Stimulated activated CD4-positive, alpha-beta T cell treated with anti-CD3 and anti-CD28 coated beads, Interleukin-4, amount 100 ng/mL, for 24 hours (primary cell): ENCODE results near the gene SNPH.

Source experiments
- DNase-seq: peaks from one replicate; pipeline ENCODE4 v3.0.0-alpha.2; 2020

Gene SNPH

DNA sequence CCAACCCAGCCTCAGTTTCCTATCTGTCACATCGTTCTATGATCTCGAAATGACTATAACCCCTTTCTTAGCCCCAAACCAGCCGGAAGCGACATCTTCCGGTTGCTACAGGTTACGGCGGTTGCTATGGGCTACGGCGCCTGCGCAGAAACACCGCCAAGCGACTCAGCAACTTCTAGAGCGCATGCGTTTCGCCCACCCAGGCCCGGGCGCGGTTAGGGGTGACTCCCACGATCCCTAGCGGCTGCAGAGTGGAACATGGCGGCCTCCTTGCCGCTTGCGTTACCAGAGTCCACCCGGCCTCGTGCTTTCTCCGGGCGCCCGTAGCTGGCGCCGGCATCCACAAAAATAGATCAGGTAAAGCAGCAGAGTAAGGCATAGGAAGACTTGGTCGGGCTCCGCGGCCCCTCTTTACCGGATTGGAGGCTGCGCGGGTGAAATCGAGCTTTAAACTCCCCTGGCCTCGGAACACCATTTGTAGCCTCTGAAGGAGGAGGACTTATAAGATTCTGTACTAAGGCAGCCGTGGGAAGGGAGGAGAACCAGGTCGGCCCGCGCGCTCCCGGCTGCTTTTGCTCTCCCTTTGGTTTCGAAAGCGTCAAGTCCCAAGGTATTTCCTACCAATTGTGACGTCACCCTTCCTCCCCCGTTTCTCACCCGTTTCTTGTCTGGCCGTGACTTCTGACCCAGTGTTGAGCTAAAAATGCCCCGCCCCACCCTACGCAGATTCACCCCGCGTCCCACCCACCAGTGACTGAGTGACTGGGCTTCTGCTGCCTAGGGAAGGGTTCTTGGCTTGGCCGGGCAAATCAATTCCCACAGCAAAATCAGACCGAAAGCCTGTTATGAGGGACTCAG is 59.3 kb downstream of the SNPH start:
- DNase-seq, result peak; percentile 99

DNA sequence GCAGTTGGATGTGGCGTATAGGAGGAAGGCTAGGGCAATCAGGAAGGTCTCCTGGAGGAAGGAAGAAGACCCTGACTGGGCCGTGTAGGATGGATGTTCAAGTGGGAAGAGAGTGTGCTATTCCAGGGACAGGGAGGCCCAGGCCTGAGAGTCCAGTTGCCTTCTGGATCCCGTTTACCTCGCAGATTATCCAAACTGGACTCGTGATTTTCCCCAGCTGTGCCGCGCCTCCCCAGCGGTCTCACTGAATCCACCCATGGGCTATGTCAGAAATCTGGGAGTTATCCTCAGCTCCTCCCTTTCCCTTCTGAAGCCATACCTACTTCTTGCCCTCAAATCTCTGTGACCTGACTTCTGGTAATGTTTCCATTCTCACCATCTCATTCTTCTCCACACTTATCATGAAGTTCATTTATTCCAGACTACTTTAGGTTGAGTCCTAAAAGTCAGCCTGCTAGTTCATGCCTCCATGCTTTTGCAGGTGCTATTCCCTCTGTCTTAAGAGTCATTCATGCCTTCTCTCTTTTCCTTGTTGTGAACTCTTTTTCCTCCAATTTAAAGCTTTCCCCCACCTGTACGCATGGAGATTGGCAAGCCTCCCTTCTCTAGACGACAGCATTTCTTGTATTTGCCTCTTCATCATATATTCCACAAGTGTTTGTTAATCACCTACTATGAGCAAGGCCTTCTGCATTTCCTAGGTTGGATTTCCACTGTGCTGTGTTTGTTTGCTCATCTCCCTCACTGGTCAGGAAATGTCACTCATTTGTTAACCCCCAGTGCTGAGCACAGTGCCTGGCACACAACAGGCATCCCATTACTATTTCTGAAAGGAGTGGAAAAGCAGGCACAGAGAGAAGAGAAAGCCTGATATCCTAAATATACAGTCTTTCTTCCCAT is 60.2 kb downstream of the SNPH start:
- no peak for DNase-seq

DNA sequence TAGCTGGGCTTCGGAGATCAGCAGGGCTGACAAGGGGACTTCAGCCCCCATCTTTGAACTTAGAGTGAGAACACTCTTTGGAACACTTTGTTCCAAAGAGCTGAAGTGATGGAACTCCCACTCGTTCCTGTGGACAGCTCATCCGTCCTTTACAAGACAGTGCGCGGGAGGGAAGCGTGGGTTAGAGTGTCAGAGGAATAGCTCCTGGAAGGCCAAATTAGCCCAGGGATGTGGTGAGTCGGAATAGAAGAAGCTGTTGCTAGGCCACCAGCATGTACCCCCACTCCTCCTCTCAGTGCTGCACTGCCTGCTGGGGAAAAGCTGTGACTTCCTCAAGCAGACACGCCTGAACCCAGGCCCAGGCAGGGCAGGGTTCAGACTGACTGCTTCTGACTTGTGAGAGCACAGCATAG is 61.2 kb downstream of the SNPH start:
- DNase-seq, result peak; percentile 14

DNA sequence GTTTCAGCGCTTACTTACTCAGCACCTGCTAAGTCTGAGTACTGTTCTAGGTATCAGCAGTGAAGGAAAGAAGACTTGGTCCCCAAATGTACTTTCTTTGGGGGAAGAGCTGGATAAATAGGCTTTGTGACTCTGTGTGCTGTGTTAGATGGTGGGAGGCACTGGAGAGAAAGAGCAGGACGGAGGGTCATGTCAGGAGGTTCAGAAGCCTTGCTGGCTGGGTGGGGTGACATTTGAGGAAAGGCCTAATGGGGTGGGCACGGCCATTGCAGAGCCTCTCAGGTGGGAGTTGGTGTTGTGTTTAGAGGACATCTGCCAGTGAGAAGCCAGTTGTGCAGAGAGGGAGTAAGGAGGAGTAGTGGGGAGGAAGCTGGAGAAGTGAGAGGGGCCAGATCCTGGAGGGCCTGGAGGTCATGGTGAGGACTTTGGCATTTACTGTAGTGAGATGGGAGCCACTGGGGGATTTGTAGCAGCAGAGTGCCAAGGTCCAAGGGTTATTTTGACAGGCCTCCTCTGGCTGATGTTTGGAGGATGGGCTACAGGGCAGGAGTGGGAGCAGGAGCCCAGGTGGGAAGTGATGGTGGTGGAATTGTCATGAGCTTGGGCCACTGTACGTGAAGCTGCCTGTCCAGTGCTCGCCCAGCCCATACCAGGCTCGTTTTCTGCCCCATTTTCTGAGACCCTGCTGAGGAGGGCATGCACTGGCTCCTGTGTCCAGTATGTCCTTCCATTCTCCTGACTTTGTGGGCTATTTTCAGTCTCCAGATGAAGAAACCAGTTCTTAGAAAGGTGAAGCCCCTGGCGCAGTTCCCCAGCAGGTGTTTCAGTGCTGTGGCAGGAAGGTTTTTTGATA is 62.0 kb downstream of the SNPH start:
- DNase-seq, result peak; percentile 3

DNA sequence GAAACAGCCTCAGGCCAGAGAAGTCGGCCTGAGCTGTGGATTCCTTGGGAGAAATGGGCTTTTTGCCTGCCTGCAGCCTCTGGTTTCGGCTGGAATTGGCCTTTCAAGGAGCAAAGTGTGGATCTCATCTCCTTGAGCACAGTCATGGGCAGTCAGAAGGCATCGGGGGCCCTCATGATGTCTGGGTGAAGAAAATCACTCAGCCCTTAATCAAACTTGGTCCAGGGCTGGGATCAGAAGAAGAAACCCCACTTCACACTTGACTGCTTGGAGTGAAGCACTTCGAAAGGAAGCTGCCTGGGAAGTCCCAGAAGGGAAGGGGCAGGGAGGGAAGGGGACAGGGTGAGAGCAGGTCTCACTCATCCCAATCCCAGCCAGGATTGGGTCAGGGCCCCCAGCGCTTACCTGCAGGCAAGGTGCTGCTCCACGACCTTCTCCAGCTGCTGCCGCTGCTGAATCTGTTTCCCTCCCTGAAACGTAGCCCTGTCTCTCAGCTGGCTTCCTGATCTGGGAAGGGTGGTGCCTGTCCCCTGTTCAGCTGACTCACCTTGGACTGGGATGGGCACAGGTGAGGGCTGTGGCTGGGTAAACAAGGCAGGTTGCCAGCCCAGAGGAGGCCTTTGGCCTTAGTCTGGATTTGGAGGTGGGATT is 62.7 kb downstream of the SNPH start, which contains the start of gene SDCBP2:
SDCBP2 (minus strand) TSS at position 460 of the 651 bp plus-strand sequence. CDS start 8,723 bp downstream, outside the sequence.
- DNase-seq, result peak; percentile 2

DNA sequence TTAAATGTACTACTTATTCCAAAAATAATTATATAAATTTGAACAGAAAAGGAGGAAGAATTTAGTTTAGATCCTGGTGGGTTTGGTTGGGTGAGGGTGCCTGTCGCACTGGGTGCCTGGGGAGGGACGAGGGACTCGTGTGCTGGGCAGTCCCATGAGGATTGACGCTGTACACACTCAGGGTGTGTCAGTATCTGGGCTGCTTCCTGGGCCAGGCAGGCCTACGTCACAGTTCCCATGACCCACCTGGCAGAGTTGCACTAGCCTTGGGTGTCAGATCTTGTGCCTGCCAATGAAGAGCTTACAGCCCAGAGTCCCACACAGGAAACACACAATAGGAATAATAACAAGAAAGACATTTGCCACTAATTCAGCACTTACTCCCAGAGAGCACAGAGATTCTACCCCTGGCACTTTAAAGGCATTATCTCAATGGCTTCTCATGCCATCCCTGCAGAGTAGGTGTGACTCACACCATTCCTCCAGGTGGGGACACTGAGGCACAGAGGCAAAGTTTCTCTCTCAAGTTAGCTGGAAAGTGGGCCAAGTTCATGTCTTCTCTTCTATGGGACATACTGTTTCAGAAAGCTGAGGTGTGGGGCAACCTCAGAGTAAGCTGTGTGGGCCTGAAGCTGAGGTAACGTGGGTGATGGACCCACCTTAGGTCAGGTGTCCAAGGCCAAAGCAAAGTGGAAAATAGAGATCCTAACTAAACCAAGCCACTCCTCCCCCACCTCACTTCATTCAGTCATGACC is 64.2 kb downstream of the SNPH start:
- DNase-seq, result peak; percentile 24

DNA sequence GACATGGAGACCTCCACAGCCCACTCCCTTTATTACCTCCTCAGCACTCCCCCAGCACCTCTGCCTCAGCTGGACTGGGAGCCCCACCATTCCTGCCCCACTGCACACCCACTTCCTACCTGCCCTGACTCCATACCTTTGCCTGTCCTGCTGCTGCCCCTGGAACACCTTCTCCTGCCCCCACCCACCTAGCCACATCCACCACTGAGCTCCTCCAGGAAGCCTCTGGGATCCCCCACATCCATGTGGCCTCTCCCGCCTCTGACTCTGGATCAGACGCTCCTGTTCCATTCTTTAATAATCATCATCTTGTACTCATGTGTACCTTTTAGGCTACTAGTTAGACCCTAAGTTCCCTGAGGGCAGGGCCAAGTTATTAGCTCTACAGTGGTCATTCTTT is 65.0 kb downstream of the SNPH start:
- no peak for DNase-seq

DNA sequence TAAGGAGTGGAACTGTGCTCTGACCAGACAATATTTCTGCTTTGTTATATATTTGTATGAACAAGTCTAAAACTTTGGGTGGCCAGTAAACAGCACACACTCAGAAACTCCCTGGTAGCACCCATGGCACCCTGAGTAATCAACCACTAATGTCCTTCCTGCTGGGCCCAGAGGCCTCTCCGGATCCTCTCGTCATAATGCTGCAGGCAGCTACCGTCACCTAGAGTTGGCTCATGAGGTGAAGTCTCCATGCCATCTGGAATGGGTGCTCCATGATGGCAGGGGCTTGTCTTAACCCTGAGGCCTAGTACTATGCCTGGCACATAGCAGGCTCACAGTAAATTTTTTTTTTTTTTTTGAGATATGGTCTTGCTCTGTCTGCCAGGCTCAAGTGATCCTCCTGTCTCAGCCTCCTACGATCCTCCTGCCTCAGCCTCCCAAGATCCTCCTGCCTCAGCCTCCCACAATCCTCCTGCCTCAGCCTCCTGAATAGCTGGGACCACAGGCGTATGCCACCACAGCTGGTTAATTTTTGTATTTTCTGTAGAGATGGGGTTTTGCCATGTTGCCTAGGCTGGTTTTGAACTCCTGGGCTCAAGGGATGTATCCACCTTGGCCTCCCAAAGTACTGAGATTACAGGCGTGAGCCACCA is 65.8 kb downstream of the SNPH start:
- DNase-seq, result no peak

DNA sequence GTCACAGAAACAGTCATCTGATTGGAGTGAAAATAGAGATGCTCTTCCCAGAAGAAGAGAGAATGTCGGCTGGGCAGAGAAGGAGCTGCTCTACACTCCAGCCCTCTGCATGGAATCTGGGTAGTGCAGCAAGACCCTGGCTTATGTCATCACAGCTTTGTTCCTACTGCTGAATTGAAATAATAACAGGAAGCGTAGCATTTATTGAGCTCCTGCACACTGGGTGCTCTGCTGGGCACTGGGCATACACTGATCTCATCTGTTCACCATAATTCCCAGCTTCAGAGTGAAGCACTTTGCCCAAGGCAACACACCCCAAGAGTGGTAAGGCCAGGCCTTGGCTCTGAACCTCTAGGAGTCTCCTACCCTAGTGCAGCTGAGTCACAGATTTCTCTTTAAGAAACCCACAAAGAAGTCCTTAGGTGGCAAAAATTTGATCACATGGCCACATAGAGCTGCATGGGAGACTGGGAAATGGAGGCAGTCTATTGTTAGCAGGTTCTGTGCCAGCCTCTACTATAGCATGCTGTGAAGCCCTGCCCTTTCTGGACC is 66.7 kb downstream of the SNPH start:
- no peak for DNase-seq

DNA sequence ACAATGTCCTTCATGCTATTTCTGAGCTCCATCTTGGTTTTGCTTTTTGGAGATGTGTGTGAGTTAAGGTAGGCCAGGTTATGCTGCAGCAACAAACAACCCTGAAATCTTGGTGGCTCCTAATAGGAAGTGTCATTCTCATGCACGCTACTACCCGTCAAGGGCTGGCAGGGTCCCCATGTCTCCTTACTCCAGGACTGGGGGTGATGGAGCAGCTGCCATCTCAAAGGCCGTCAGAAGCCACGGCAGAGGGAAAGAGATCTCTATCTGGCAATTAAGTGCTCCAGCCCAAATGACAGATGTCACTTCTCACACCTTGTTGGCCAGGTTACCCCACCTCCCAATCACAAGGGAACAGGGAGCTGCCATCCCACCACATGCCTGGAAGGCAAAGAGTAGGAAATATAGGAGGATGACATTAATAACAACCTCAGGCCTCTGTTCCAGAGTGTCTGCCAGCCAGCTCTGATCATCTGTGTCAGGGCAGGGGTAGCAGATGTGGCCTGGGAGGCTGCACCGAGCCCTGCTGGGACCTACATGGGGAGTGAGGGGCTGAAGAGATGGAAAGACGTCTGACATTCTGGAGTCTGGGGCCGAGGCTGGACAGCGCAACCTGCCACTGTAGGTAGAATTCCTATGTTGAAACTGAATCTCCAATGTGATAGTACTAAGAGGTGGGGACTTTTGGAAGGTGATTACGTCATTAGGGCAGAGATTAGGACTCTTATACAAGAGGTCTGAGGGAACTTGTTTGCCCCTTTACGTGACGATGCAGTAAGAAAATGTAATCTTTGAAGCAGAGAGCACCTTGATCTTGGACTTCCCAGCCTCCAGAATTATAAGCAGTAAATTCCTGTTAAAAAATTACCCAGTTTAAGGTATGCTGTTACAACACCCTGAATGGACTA is 67.6 kb downstream of the SNPH start:
- DNase-seq, result no peak

DNA sequence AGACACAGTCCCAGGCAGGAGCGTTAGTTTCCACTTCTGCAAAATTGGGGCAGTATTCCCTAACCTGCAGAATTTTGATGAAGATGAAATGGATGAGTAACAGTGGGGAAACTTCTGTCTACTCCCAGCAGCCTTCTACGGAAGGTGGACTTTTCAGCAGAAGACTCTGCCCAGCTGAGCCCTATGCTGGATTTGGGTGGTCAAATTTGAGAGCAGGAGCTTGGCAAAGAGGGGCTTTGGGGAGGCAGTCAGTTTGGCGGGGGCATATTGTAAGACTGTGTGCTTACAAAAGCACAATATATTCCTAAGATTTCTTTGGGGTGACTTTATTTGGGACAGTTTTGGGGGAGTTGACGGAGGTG is 68.3 kb downstream of the SNPH start:
- no peak for DNase-seq

DNA sequence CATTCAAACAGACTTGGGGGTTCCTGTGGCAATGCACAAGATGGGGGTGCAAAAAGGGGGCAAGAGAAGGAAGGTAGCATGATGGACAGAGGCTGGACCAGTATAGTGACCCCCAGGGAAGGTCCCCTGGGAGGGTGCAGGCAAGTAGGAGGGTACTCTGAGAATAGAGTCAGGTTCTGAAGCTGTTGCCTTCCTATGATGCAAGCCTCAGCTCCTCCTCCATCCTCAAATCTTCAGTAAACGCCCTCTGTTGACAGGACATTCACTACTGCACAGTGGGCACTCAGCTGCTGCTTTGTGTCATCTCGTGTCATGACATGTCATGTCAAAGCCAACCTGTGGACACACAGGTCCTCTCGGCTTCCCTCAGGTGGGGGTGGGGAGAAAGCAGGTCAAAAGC is 68.7 kb downstream of the SNPH start:
- no peak for DNase-seq

DNA sequence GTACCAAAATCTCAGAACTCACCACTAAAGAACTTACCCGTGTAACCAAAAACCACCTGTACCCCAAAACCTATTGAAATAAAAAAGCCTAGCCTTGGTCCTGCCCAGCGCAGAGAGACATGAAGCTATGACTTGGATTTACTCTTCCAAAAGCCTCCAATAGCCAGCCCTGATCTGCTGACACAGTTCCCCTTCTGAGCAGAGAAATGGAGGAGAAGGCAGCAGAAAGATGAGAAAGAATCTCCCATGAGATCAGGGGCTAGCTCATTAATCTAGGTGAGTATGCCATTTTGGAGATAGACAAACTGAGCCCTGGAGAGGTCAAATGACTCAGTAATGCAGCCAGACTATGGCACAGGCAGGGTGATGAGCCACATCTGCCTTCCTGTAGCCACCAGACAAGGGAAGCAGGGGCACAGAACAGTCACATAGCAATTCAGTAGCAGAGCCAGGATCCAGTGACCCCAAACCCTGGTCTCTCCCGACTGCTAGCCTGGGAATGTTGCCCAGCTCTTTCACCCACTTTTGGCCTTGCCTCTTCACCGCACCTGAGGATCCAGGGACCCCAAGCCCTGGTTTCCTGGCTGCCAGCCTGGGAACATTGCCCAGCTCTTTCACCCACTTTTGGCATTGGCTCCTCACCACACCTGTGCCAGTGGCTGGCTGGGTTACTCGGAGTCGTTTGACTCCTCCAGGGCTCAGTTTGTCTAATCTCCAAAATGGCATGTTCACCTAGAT is 70.0 kb downstream of the SNPH start:
- DNase-seq, result no peak

DNA sequence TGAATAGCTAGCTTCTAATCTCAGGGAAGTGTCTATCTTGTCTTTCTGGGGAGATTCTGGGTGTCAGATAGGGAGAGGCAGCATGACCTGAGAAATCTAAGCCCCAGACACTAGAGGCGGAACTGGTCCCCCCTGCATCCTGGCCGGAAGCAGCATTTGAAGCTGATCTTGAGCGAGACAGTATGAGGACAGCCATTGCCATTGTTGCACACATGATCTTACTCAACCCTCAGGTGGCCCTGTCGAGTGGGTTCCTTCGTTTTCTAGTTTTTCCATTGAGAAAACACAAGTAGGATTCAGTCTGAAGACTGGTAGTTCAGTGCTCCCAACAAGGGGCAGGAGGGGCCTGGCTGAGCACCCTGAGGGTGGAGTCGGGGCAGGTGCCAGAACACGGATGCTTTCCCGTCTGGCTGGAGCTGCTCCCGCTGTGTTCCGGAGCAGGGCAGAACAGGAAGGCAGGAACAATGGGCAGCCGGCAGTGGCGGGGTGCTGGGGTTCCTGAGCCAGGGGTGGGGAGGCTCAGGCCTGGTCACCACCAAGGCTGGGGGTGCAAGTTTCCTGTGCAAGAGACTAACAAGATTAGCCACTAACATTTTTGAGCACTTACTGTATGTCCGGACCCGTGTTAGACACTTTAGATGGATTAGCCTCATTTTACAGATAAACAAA is 70.7 kb downstream of the SNPH start:
- DNase-seq, result no peak

DNA sequence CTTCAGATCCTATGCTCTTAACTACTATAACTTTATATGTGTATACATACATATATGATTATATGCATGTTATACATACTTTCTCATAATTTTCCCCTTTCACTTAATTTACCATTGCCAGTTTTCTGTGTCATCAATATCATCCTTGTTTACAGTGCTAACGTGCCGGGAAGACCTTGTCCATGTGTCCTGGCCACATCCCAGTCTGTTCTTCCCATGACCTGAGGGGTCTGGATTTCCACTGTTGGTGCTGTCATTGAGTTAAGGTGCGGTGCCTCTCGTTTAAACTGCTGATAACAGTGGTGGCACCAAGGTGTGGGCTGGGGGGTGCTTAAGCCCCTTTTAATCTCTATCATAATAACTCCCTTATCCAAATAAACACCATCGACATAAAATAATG is 71.3 kb downstream of the SNPH start:
- DNase-seq, result no peak

DNA sequence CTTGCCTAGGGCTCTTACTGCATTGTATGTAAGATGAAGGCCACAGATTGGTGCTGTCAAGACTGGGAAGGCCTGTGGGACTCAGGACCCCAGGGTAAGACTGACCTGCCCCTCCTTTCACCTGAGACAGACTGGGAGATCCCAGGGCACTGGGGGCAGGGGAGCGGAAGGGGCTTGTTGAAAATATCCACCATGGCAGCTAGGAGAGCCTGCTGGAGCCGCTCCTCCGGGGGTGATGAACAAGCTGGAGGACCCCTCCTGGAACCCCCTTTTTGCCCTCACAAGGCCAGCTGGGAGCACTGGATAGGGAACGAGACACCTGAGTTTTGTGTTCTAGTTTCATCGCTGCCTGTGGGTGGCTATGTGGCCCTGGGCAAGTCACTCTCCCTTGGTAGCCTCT is 72.0 kb downstream of the SNPH start:
- DNase-seq, result no peak

DNA sequence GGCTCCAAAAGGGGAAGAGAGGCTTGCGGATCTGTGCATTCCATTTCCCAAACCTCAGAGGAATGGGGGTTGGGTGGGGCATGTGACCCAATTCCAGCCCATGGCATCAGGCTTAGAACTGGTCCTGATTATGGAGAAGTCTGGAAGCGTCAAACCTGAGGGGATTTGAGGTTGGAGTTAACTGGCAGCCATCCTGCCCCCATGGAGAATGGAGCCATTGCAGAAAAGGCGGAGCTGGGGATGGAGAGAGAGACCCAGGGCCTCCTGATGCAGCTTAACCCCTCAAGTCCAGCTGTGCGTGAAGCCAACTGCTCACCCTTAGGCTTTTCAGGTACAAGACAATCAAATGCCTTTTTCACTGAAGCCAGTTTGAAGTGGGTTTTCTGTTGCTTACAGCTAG is 72.7 kb downstream of the SNPH start:
- no peak for DNase-seq

DNA sequence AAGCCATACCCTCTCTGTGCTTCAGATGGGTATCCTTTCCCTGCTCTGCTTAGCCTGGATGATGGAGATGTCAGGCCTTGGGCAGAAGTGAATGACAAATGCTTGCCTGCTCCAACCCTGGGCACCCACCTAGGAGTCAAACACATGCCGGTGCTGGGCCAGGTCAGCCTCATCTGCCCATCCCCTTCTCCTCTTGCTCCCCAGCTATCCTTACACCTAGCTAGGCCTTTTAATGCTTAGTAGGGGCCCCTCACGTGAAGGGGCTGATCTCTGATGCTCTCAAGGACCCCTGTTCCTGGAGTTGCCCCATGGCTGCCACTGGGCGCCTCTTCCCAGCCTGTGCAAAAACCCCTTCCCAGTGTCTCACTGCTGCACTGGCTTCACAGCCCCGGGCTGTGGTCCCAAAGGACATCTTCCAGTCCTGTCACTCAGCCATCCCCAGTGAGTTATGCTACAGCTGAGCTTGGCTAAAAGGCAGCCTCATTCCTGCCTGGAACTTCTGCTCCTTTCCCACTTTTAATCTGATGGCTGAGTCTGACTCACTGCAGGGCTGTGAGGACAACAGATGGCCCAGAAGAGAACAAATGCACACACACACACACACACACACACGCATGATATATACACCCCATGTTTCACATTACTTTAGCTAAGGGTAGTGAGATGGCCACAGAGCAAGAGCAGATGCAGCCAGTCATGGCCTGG is 75.6 kb downstream of the SNPH start:
- DNase-seq, result no peak
